Left colon (tissue), 2 donors: ENCODE data around the gene COPZ2. TPM values are rescaled to one million over a fixed set of nuclear protein-coding genes. Genes with fewer than 3 reads are reported as not detected.

ENCODE experiments used
- ATAC-seq: fragments of 200-7000 bp; cut with Tn5 transposase; one replicate; pipeline ENCODE4 v1.9.1; 2020; ENCODE audit warnings: mild to moderate bottlenecking, moderate library complexity
- DNase-seq, 2 donors: peaks; one replicate each; pipeline ENCODE4 v3.0.0-alpha.2; 2020
- intact Hi-C, 2 donors: fragments of 100-400 bp; cut with DNase I in 1 of 2; cut with micrococcal nuclease in 1 of 2; formaldehyde crosslinking; loops; one replicate each; pipeline versions ENCODE4 v1.11.2 to v1.14.0; 2022; cut with DNase I, micrococcal nuclease
- total RNA-seq, 2 donors: library from RNA; stranded (reverse); fragmentation: NEBNext Ultra II Directional; extraction: Animal tissue kit (Norgen Biotek cat#: 25700); gene quantifications; one replicate each; pipeline ENCODE4 v1.2.1, GENCODE V29; 2021
- donor health status: DM: no; HTN: no; CAD: no.
- donor health status: DM: yes; HTN: yes; CAD: no.

The COPZ2 gene
- total RNA-seq, 2 donors from 2014 or later, result 7.1 to 8.7 TPM

- ATAC-seq (peak; percentile 13), DNase-seq (no peak)
- intact Hi-C loops, result no loop called here
Observed at GRCh38 chr17:48058393-48059124, 21.0 kb upstream of the COPZ2 start.

GRCh38 chr17:48057626-48058025 lies 20.0 kb upstream of the COPZ2 start:
- intact Hi-C loops, result no loop called here
- ATAC-seq (no peak), DNase-seq (no peak)

GRCh38 chr17:48056879-48057278 lies 19.3 kb upstream of the COPZ2 start:
- ATAC-seq (no peak), DNase-seq (no peak)
- intact Hi-C loops, result no loop called here

- ATAC-seq (no peak), DNase-seq (no peak)
- intact Hi-C loops, result no loop called here
Observed at GRCh38 chr17:48056246-48056745, 18.7 kb upstream of the COPZ2 start.

GRCh38 chr17:48055531-48056245 lies 18.1 kb upstream of the COPZ2 start:
- ATAC-seq, result no peak
- DNase-seq, result no peak

GRCh38 chr17:48054238-48055185 lies 16.9 kb upstream of the COPZ2 start:
- intact Hi-C loops, result no loop called here
- DNase-seq (peak; percentile 32 to 62), ATAC-seq (peak; percentile 21)

More at GRCh38 chr17:48055531-48056245, 18.1 kb upstream of the COPZ2 start:
- intact Hi-C loops, result no loop called here

GRCh38 chr17:48053758-48054237 lies 16.2 kb upstream of the COPZ2 start:
- intact Hi-C loops, result no loop called here
- ATAC-seq, result no peak
- no peak for DNase-seq

- intact Hi-C loops, result no loop called here
- ATAC-seq, result no peak
- DNase-seq, result peak; percentile 36 to 63
Observed at GRCh38 chr17:48052956-48053757, 15.6 kb upstream of the COPZ2 start.

GRCh38 chr17:48051706-48052486 lies 14.3 kb upstream of the COPZ2 start:
- DNase-seq (peak; percentile 30 to 56), ATAC-seq (no peak)
- intact Hi-C loops, result no loop called here

- ATAC-seq (no peak), DNase-seq (peak in 1 of 2 donors; percentile 28)
- intact Hi-C loops, result no loop called here
Observed at GRCh38 chr17:48051283-48051682, 13.7 kb upstream of the COPZ2 start.

- intact Hi-C loops, result no loop called here
- ATAC-seq (peak; percentile 77), DNase-seq (peak; percentile 89 to 96)
Observed at GRCh38 chr17:48048384-48049126, 11.0 kb upstream of the COPZ2 start.

- ATAC-seq, result peak; percentile 78
- peak; percentile 98 to 100 for DNase-seq
- intact Hi-C loops, result no loop called here
Observed at GRCh38 chr17:48047741-48048383, 10.3 kb upstream of the COPZ2 start, which contains the start of gene NFE2L1. NFE2L1 (plus strand) TSS chr17:48048359; CDS start chr17:48051119, 2,760 bp downstream.

- intact Hi-C loops, result no loop called here
- DNase-seq (no peak), ATAC-seq (no peak)
Observed at GRCh38 chr17:48047113-48047740, 9.6 kb upstream of the COPZ2 start.

GRCh38 chr17:48046296-48046695 lies 8.7 kb upstream of the COPZ2 start:
- no peak for ATAC-seq
- intact Hi-C loops, result no loop called here
- no peak for DNase-seq

GRCh38 chr17:48045316-48046001 lies 7.9 kb upstream of the COPZ2 start:
- DNase-seq (peak in 1 of 2 donors; percentile 58), ATAC-seq (peak; percentile 9)
- intact Hi-C loops, result no loop called here
